HepG2 (cell line): Measurements from ENCODE around the gene TMCO2. TPM values are rescaled to one million over a fixed set of nuclear protein-coding genes. Genes with fewer than 3 reads are reported as not detected.

Experiments used
- ISL2 ChIP-seq: sonication (generic); formaldehyde crosslinking; IDR thresholded peaks from 2 replicates; pipeline ENCODE4 v1.5.0; 2020; ENCODE audit warnings: missing genetic modification reagents
- MYNN ChIP-seq: sonication (generic); formaldehyde crosslinking; IDR thresholded peaks from 2 replicates; pipeline ENCODE4 v1.4.0; 2020; ENCODE audit warnings: mild to moderate bottlenecking, low read depth, missing genetic modification reagents
- MZF1 ChIP-seq: sonication (generic); formaldehyde crosslinking; IDR thresholded peaks from 2 replicates; pipeline ENCODE4 v1.8.1; 2023; ENCODE audit warnings: mild to moderate bottlenecking, missing genetic modification reagents, borderline replicate concordance
- NR2F2 ChIP-seq: IDR thresholded peaks from 2 replicates; pipeline ENCODE4 v1.6.1; 2012; ENCODE audit warnings: low read depth, inconsistent platforms, borderline replicate concordance
- PAWR ChIP-seq: sonication (generic); formaldehyde crosslinking; IDR thresholded peaks from 2 replicates; pipeline ENCODE4 v1.4.0; 2020; ENCODE audit warnings: missing genetic modification reagents, mild to moderate bottlenecking, borderline replicate concordance
- PRMT3 ChIP-seq: sonication (generic); formaldehyde crosslinking; IDR thresholded peaks from 2 replicates; pipeline ENCODE4 v1.8.1; 2022; ENCODE audit warnings: low read depth, mild to moderate bottlenecking, moderate library complexity, missing genetic modification reagents, borderline replicate concordance
- RCOR2 ChIP-seq: IDR thresholded peaks from 2 replicates; pipeline ENCODE4 v1.6.1; 2016; ENCODE audit warnings: missing biosample characterization, missing genetic modification reagents
- SMAD3 ChIP-seq: sonication (generic); formaldehyde crosslinking; IDR thresholded peaks from 2 replicates; pipeline ENCODE4 v1.4.0; 2020; ENCODE audit warnings: missing genetic modification reagents
- TERF1 ChIP-seq: sonication (generic); formaldehyde crosslinking; IDR thresholded peaks from 2 replicates; pipeline ENCODE4 v1.8.0; 2022; ENCODE audit warnings: mild to moderate bottlenecking, missing genetic modification reagents, moderate library complexity
- ZNF18 ChIP-seq: sonication (generic); formaldehyde crosslinking; IDR thresholded peaks from 2 replicates; pipeline ENCODE4 v1.8.0; 2022; ENCODE audit warnings: mild to moderate bottlenecking, missing genetic modification reagents; ENCODE audit not compliant: insufficient replicate concordance
- ZNF484 ChIP-seq: sonication (generic); formaldehyde crosslinking; IDR thresholded peaks from 2 replicates; pipeline ENCODE4 v1.5.1; 2020; ENCODE audit warnings: mild to moderate bottlenecking, low read depth, missing genetic modification reagents, borderline replicate concordance
- ZNF513 ChIP-seq: sonication (generic); formaldehyde crosslinking; conservative IDR thresholded peaks from 2 replicates; pipeline ENCODE4 v1.5.0; 2020; ENCODE audit warnings: missing genetic modification reagents
- ZNF678 ChIP-seq: sonication (generic); formaldehyde crosslinking; IDR thresholded peaks from 2 replicates; pipeline ENCODE4 v1.4.0; 2020; ENCODE audit warnings: mild to moderate bottlenecking, missing genetic modification reagents
- ZNF709 ChIP-seq: sonication (generic); formaldehyde crosslinking; IDR thresholded peaks from 2 replicates; pipeline ENCODE4 v1.5.0; 2020; ENCODE audit warnings: mild to moderate bottlenecking, missing genetic modification reagents
- ZNF790 ChIP-seq: sonication (generic); formaldehyde crosslinking; IDR thresholded peaks from 2 replicates; pipeline ENCODE4 v1.8.0; 2022; ENCODE audit warnings: missing genetic modification reagents, mild to moderate bottlenecking, borderline replicate concordance
- polyA plus RNA-seq, 8 experiments: library from polyadenylated mRNA; depleted of rRNA in 3 of 8; stranded (reverse) in 7 of 8; unstranded in 1 of 8; fragments of >200 nt; fragmentation: Illumina TruSeq in 4 of 8; extraction: Trizol in 4 of 8; gene quantifications; 2 replicates each; pipeline versions ENCODE4 v1.2.1 to v1.2.3, GENCODE V29; 2011 to 2016; ENCODE audit warnings: low read depth in 4 of 8, missing spikeins in 1 of 8, mixed read lengths in 1 of 8; ENCODE audit not compliant: insufficient read depth in 1 of 8
- total RNA-seq, 5 experiments: library from RNA; depleted of rRNA; stranded (reverse); fragments of >200 nt; fragmentation: Illumina TruSeq; extraction: Trizol; gene quantifications; 2 replicates each; pipeline ENCODE4 v1.2.3, GENCODE V29; 2016; ENCODE audit warnings: low read depth in 1 of 5

TMCO2 gene
- total and polyA plus RNA-seq, 2 of the 13 experiments (the other 11 are each of a cell fraction or from before 2014, with no cell fraction given): not detected

GRCh38 chr1:40258445-40258769 is 10.7 kb downstream of the TMCO2 start (continued):
- TF ChIP-seq TERF1 (CRISPR knock-in tag) (no peak), ZNF790 (CRISPR knock-in tag) (0 out of 2 replicates have a peak, but pooled peaks have one; percentile 6), NR2F2 (no peak), PAWR (no peak), PRMT3 (no peak), ZNF513 (CRISPR knock-in tag) (no peak), ZNF18 (CRISPR knock-in tag) (no peak), ZNF678 (no peak), ISL2 (CRISPR knock-in tag) (no peak), ZNF484 (CRISPR knock-in tag) (no peak), MYNN (CRISPR knock-in tag) (peak; percentile 15; the same call in 1 of the 2 replicates), MZF1 (CRISPR knock-in tag) (no peak), SMAD3 (no peak), RCOR2 (CRISPR knock-in tag) (no peak), ZNF709 (no peak)
